ENCODE data around the gene PIEZO2.
"Not testable (repeated sequence)": the region's sequence is repeated elsewhere in the genome, so short reads cannot be mapped to it uniquely, and the experiment has no call there.

The PIEZO2 gene

GRCh38 chr18:10951631-10952544 lies 197.5 kb downstream of the PIEZO2 start:
- DNase-seq = no peak

GRCh38 chr18:10950876-10951630 lies 198.3 kb downstream of the PIEZO2 start:
- no peak for DNase-seq

GRCh38 chr18:10950080-10950875 lies 199.1 kb downstream of the PIEZO2 start:
- no peak for DNase-seq

- DNase-seq = no peak
These were observed 199.7 kb downstream of the PIEZO2 start for GRCh38 chr18:10949655-10950054.

GRCh38 chr18:10948421-10948820 lies 200.9 kb downstream of the PIEZO2 start:
- no peak for DNase-seq

GRCh38 chr18:10946058-10946457 lies 203.3 kb downstream of the PIEZO2 start:
- no peak for DNase-seq

GRCh38 chr18:10942998-10943397 lies 206.4 kb downstream of the PIEZO2 start:
- DNase-seq = no peak

- DNase-seq = no peak
These were observed 209.5 kb downstream of the PIEZO2 start for GRCh38 chr18:10939822-10940221.

- DNase-seq = no peak
These were observed 211.4 kb downstream of the PIEZO2 start for GRCh38 chr18:10937743-10938640.

- no peak for DNase-seq
These were observed 213.0 kb downstream of the PIEZO2 start for GRCh38 chr18:10936176-10937053.

GRCh38 chr18:10935588-10935987 lies 213.8 kb downstream of the PIEZO2 start:
- no peak for DNase-seq

GRCh38 chr18:10933648-10934047 lies 215.7 kb downstream of the PIEZO2 start:
- DNase-seq = not testable (repeated sequence)

- no peak for DNase-seq
These were observed 219.3 kb downstream of the PIEZO2 start for GRCh38 chr18:10930076-10930475.

GRCh38 chr18:10928772-10929373 lies 220.5 kb downstream of the PIEZO2 start:
- DNase-seq = no peak

GRCh38 chr18:10928011-10928771 lies 221.2 kb downstream of the PIEZO2 start:
- no peak for DNase-seq

GRCh38 chr18:10927286-10927992 lies 221.9 kb downstream of the PIEZO2 start:
- no peak for DNase-seq

GRCh38 chr18:10926621-10927161 lies 222.7 kb downstream of the PIEZO2 start:
- no peak for DNase-seq

GRCh38 chr18:10924290-10924689 lies 225.1 kb downstream of the PIEZO2 start:
- no peak for DNase-seq

GRCh38 chr18:10923551-10924070 lies 225.8 kb downstream of the PIEZO2 start:
- DNase-seq = no peak

Measured in NCI-H1092 treated with DMSO at 0.1 percent for 48 hours (cell line).